Mammary epithelial cell (primary cell): ENCODE measurements around the gene PSMC2.

Experiments used
- EZH2 ChIP-seq: IDR thresholded peaks from 2 replicates; pipeline ENCODE4 v1.6.1; 2012; ENCODE audit warnings: low read length, inconsistent platforms, borderline replicate concordance
- TF ChIP-seq, protein P1 (sequence below), 2 donors: IDR thresholded peaks in 1 of 2; conservative IDR thresholded peaks in 1 of 2; 2 replicates each; pipeline ENCODE4 v1.5.1; 2011 to 2012; ENCODE audit warnings: inconsistent platforms in 2 of 2, low read length in 2 of 2, mild to moderate bottlenecking in 2 of 2, control low read depth in 1 of 2, low read depth in 1 of 2; ENCODE audit not compliant: insufficient read depth in 1 of 2; ENCODE audit errors: extremely low read depth in 1 of 2

DNA sequence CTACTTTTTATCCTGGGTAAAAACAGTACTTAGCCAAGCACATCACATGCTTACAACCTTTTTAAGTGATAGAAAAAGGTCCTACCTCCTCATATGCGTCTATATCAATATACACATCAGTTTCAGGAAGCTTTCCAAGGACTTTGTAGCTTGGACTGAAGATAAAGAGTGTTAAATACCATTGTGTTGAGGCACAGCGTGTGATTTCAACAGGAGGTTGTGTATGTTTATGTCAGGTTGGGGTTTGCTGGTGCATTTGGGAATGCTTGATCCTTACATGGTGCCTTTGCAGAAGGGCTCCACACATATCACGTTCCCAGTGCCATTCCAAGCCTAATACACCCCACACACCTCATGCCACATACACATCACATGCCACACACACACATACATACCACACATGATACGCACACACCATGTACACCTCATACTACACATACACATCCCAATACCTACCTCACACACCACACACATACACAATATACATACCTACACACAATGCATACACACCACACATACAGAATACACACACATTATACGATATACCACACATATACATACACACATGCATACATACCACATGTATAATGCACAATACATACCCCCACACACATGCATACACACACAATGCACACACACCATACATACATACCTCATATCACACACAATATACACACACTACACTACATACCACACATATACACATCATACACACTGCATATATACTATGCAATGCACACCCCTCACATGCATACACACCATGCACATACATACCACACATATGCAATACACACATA lies 33.1 kb downstream of the PSMC2 start:
- TF ChIP-seq, protein P1, sequence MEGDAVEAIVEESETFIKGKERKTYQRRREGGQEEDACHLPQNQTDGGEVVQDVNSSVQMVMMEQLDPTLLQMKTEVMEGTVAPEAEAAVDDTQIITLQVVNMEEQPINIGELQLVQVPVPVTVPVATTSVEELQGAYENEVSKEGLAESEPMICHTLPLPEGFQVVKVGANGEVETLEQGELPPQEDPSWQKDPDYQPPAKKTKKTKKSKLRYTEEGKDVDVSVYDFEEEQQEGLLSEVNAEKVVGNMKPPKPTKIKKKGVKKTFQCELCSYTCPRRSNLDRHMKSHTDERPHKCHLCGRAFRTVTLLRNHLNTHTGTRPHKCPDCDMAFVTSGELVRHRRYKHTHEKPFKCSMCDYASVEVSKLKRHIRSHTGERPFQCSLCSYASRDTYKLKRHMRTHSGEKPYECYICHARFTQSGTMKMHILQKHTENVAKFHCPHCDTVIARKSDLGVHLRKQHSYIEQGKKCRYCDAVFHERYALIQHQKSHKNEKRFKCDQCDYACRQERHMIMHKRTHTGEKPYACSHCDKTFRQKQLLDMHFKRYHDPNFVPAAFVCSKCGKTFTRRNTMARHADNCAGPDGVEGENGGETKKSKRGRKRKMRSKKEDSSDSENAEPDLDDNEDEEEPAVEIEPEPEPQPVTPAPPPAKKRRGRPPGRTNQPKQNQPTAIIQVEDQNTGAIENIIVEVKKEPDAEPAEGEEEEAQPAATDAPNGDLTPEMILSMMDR (conservative IDR thresholded peaks at IDR 0.05 in 1 of 2, IDR thresholded peaks at IDR 0.05 in 1 of 2; ENCODE audit: extremely low read depth in 1 of 2, insufficient read depth in 1 of 2, low read depth in 1 of 2, low read length in 2 of 2) = no peak
- TF ChIP-seq EZH2 = no peak
